ENCODE results near the gene ST3GAL6. TPM values are rescaled to one million over a fixed set of nuclear protein-coding genes. Genes with fewer than 3 reads are reported as not detected.
"Not testable (repeated sequence)": the region's sequence is repeated elsewhere in the genome, so short reads cannot be mapped to it uniquely, and the experiment has no call there.

The ST3GAL6 gene
- total RNA-seq, 1 donor from 2014 or later: 46.8 TPM

GRCh38 chr3:98823791-98824190 lies 60.7 kb downstream of the ST3GAL6 start:
- Mint-ChIP-seq H3K27me3 (no peaks in the 10 kb centered on the region), H3K9me3 (ENCODE audit: low read depth) (peaks cover 2% of the 10 kb centered on the region), H3K36me3 (ENCODE audit: insufficient read depth) (peaks cover 8% of the 10 kb centered on the region), H3K4me3 (ENCODE audit: low read depth) (no peak overlapping the region), H3K4me1 (ENCODE audit: low read depth) (peaks cover 10% of the 10 kb centered on the region), H3K27ac (peak overlapping the region; percentile 13)
- DNase-seq (ENCODE audit: low spot score, unreplicated experiment): no peak
- TF ChIP-seq, protein P1, sequence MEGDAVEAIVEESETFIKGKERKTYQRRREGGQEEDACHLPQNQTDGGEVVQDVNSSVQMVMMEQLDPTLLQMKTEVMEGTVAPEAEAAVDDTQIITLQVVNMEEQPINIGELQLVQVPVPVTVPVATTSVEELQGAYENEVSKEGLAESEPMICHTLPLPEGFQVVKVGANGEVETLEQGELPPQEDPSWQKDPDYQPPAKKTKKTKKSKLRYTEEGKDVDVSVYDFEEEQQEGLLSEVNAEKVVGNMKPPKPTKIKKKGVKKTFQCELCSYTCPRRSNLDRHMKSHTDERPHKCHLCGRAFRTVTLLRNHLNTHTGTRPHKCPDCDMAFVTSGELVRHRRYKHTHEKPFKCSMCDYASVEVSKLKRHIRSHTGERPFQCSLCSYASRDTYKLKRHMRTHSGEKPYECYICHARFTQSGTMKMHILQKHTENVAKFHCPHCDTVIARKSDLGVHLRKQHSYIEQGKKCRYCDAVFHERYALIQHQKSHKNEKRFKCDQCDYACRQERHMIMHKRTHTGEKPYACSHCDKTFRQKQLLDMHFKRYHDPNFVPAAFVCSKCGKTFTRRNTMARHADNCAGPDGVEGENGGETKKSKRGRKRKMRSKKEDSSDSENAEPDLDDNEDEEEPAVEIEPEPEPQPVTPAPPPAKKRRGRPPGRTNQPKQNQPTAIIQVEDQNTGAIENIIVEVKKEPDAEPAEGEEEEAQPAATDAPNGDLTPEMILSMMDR (IDR thresholded peaks at IDR 0.05; ENCODE audit: unreplicated experiment): no peak

DNA sequence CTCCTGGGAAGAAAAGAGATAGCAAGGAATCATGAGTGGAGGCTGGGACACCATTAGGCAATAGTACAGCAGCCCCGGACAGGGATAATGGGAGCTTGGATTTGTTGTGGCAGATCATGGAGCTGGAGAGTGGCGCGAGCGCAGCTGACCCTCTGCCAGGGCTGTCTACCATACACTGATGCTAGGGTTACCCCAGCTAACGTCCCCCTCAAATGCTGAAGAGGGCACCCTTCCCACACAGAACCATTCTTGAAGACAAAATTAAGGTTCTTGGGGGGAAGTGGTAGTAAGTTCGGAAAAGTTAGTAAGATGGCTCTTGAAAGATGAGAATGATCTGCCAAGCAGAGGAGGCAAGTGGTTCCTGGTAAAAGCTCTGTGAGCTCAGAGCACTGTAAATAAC lies 61.1 kb downstream of the ST3GAL6 start:
- no peaks in the 10 kb centered on the region for H3K27me3 Mint-ChIP-seq
- TF ChIP-seq, protein P1 (IDR thresholded peaks at IDR 0.05; ENCODE audit: unreplicated experiment): no peak
- peaks cover 3% of the 10 kb centered on the region for H3K9me3 Mint-ChIP-seq (ENCODE audit: low read depth)
- no peak for DNase-seq (ENCODE audit: low spot score, unreplicated experiment)
- H3K4me1 Mint-ChIP-seq (ENCODE audit: low read depth): peaks cover 10% of the 10 kb centered on the region
- no peak overlapping the region for H3K4me3 Mint-ChIP-seq (ENCODE audit: low read depth)
- no peak overlapping the region for H3K27ac Mint-ChIP-seq
- peaks cover 8% of the 10 kb centered on the region for H3K36me3 Mint-ChIP-seq (ENCODE audit: insufficient read depth)

DNA sequence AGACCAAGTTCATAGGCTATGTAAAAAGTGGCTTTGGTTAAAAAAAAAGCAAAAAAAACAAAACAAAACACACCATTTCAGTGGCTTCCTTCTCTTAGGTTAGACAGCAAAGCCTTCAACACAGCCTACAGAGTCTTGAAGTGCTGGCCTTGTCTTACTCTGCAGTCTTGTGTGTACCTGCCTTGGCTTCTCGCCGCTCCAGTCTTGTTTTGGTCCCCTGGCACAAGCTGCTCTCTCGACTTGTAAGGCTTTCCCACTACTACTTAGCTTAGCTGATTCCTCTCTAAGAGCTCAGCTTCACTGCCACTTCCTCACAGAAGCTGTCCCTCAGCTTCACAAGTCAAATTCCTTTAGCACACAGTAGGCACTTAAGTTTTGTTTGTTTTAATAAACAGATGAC lies 63.0 kb downstream of the ST3GAL6 start:
- DNase-seq (ENCODE audit: low spot score, unreplicated experiment): no peak
- H3K4me1 Mint-ChIP-seq (ENCODE audit: low read depth): peaks cover 10% of the 10 kb centered on the region
- peaks cover 17% of the 10 kb centered on the region for H3K9me3 Mint-ChIP-seq (ENCODE audit: low read depth)
- H3K36me3 Mint-ChIP-seq (ENCODE audit: insufficient read depth): peaks cover 10% of the 10 kb centered on the region
- no peak overlapping the region for H3K27ac Mint-ChIP-seq
- TF ChIP-seq, protein P1 (IDR thresholded peaks at IDR 0.05; ENCODE audit: unreplicated experiment): no peak
- no peak overlapping the region for H3K4me3 Mint-ChIP-seq (ENCODE audit: low read depth)
- H3K27me3 Mint-ChIP-seq: no peaks in the 10 kb centered on the region

GRCh38 chr3:98827221-98827920 lies 64.2 kb downstream of the ST3GAL6 start:
- no peak overlapping the region for H3K27ac Mint-ChIP-seq

DNA sequence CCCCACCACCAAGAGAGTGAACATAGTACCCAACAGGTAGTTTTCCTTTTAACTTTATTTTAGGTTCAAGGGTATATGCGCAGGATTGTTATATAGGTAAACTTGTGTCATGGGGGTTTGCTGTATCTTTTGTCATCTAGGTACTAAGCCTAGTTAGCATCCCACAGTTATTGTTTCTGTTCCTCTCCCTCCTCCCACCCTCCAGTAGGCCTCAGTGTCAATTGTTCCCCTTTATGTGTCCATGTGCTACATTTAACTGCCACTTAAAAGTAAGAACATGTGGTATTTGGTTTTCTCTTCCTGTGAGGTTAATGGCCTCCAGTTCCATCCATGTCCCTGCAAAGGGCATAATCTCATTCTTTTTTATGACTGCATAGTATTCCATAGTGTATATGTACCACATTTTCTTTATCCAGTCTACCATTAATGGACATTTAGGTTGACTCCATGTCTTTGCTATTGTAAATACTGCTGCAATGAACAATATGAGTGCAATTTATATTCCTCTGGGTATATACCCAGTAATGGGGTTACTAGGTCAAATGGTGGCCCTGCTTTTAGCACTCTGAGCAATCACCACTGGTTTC lies 66.2 kb downstream of the ST3GAL6 start:
- Mint-ChIP-seq H3K27ac (no peak overlapping the region), H3K9me3 (ENCODE audit: low read depth) (peaks cover 41% of the 10 kb centered on the region), H3K27me3 (no peaks in the 10 kb centered on the region), H3K4me3 (ENCODE audit: low read depth) (no peak overlapping the region), H3K36me3 (ENCODE audit: insufficient read depth) (peaks cover 32% of the 10 kb centered on the region), H3K4me1 (ENCODE audit: low read depth) (peaks cover 10% of the 10 kb centered on the region)
- TF ChIP-seq, protein P1 (IDR thresholded peaks at IDR 0.05; ENCODE audit: unreplicated experiment): no peak
- DNase-seq (ENCODE audit: low spot score, unreplicated experiment): no peak

More at GRCh38 chr3:98827221-98827920, 64.2 kb downstream of the ST3GAL6 start:
- DNase-seq (ENCODE audit: low spot score, unreplicated experiment): no peak
- H3K27me3 Mint-ChIP-seq: no peaks in the 10 kb centered on the region
- H3K4me1 Mint-ChIP-seq (ENCODE audit: low read depth): peaks cover 10% of the 10 kb centered on the region
- no peak overlapping the region for H3K4me3 Mint-ChIP-seq (ENCODE audit: low read depth)
- H3K36me3 Mint-ChIP-seq (ENCODE audit: insufficient read depth): peaks cover 21% of the 10 kb centered on the region
- peaks cover 29% of the 10 kb centered on the region for H3K9me3 Mint-ChIP-seq (ENCODE audit: low read depth)
- TF ChIP-seq, protein P1 (IDR thresholded peaks at IDR 0.05; ENCODE audit: unreplicated experiment): no peak

DNA sequence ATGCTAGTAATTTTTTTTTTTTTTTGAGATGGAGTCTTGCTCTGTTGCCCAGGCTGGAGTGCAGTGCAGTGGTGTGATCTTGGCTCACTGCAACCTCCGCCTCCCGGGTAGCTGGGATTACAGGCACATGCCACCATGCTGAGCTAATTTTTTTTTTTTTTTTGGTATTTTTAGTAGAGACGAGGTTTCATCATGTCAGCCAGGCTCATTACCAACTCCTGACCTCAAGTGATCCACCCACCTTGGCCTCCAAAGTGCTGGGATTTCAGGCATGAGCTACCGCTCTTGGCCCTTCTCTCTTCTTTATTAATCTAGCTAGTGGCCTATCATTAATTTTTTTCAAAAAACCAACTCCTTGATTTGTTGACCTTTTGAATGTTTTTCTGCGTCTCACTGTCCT lies 67.9 kb downstream of the ST3GAL6 start:
- Mint-ChIP-seq H3K27ac (peak overlapping the region; percentile 26), H3K9me3 (ENCODE audit: low read depth) (peaks cover 41% of the 10 kb centered on the region), H3K36me3 (ENCODE audit: insufficient read depth) (peaks cover 29% of the 10 kb centered on the region)
- H3K4me3 Mint-ChIP-seq (ENCODE audit: low read depth); DNase-seq (ENCODE audit: low spot score, unreplicated experiment); H3K27me3 Mint-ChIP-seq; H3K4me1 Mint-ChIP-seq (ENCODE audit: low read depth): not testable (repeated sequence)
